ENCODE data around the gene CDH26. TPM values are rescaled to one million over a fixed set of nuclear protein-coding genes. Genes with fewer than 3 reads are reported as not detected.

Gene CDH26
- total and polyA plus RNA-seq, 2 experiments from 2014 or later, result 0.38 to 1.6 TPM

GRCh38 chr20:60046860-60047259 lies 88.6 kb downstream of the CDH26 start:
- no peak for DNase-seq (ENCODE audit: low read depth in 1 of 2, low spot score in 1 of 2)
- Histone ChIP-seq H3K4me1 (ENCODE audit: low read depth) (peaks cover under 1% of the 10 kb centered on the region), H3K36me3 (no peaks in the 10 kb centered on the region), H3K4me3 (no peak overlapping the region), H3K9me3 (ENCODE audit: low read depth) (no peaks in the 10 kb centered on the region), H3K27ac (no peak overlapping the region), H3K27me3 (peaks cover 5% of the 10 kb centered on the region)
- no peak for TF ChIP-seq CTCF (IDR thresholded peaks at IDR 0.05; ENCODE audit: low read depth, low read length)

GRCh38 chr20:60048634-60049521 lies 90.7 kb downstream of the CDH26 start:
- no peaks in the 10 kb centered on the region for H3K9me3 ChIP-seq (ENCODE audit: low read depth)
- peaks cover 5% of the 10 kb centered on the region for H3K27me3 ChIP-seq
- no peak for DNase-seq (ENCODE audit: low read depth in 1 of 2, low spot score in 1 of 2)
- no peaks in the 10 kb centered on the region for H3K36me3 ChIP-seq
- H3K4me1 ChIP-seq (ENCODE audit: low read depth), result no peaks in the 10 kb centered on the region
- TF ChIP-seq CTCF (IDR thresholded peaks at IDR 0.05; ENCODE audit: low read depth, low read length), result no peak
- H3K27ac ChIP-seq, result no peak overlapping the region
- no peak overlapping the region for H3K4me3 ChIP-seq

- no peak for TF ChIP-seq CTCF (IDR thresholded peaks at IDR 0.05; ENCODE audit: low read depth, low read length)
- Histone ChIP-seq H3K36me3 (no peaks in the 10 kb centered on the region), H3K27ac (no peak overlapping the region), H3K4me1 (ENCODE audit: low read depth) (no peaks in the 10 kb centered on the region), H3K9me3 (ENCODE audit: low read depth) (no peaks in the 10 kb centered on the region), H3K4me3 (no peak overlapping the region), H3K27me3 (peaks cover 5% of the 10 kb centered on the region)
- no peak for DNase-seq (ENCODE audit: low read depth in 1 of 2, low spot score in 1 of 2)
Observed at GRCh38 chr20:60049601-60050000, 91.4 kb downstream of the CDH26 start.

GRCh38 chr20:60050193-60050947 lies 92.1 kb downstream of the CDH26 start:
- Histone ChIP-seq H3K36me3 (no peaks in the 10 kb centered on the region), H3K27me3 (peaks cover 5% of the 10 kb centered on the region), H3K27ac (no peak overlapping the region), H3K4me1 (ENCODE audit: low read depth) (no peaks in the 10 kb centered on the region), H3K9me3 (ENCODE audit: low read depth) (no peaks in the 10 kb centered on the region), H3K4me3 (no peak overlapping the region)
- peak in 1 of 2 donors; percentile 22 for DNase-seq (ENCODE audit: low read depth in 1 of 2, low spot score in 1 of 2)
- no peak for TF ChIP-seq CTCF (IDR thresholded peaks at IDR 0.05; ENCODE audit: low read depth, low read length)

GRCh38 chr20:60051911-60052310 lies 93.7 kb downstream of the CDH26 start:
- no peak for DNase-seq (ENCODE audit: low read depth in 1 of 2, low spot score in 1 of 2)
- no peak overlapping the region for H3K4me3 ChIP-seq
- no peaks in the 10 kb centered on the region for H3K9me3 ChIP-seq (ENCODE audit: low read depth)
- H3K27ac ChIP-seq, result no peak overlapping the region
- H3K36me3 ChIP-seq, result no peaks in the 10 kb centered on the region
- H3K27me3 ChIP-seq, result peaks cover 5% of the 10 kb centered on the region
- TF ChIP-seq CTCF (IDR thresholded peaks at IDR 0.05; ENCODE audit: low read depth, low read length), result no peak
- H3K4me1 ChIP-seq (ENCODE audit: low read depth), result no peaks in the 10 kb centered on the region
